Measurements from ENCODE around the gene PDGFC.

GRCh38 chr4:156889616-156890594, 81.7 kb downstream of the PDGFC start:
- TF ChIP-seq CTCF (IDR thresholded peaks at IDR 0.05; ENCODE audit: low read length) (no peak), EZH2 (IDR thresholded peaks at IDR 0.05; ENCODE audit: borderline replicate concordance, low read length) (no peak)

Measured in OCI-LY1 (cell line).